ENCODE data around the gene CD48. TPM values are rescaled to one million over a fixed set of nuclear protein-coding genes. Genes with fewer than 3 reads are reported as not detected.

Gene CD48
- total RNA-seq, 1 experiment from 2014 or later = not detected

- no peak for DNase-seq
- Mint-ChIP-seq H3K36me3 (ENCODE audit: insufficient read depth, unreplicated experiment) (no peaks in the 10 kb centered on the region), H3K4me3 (ENCODE audit: low read depth, unreplicated experiment) (no peak overlapping the region), H3K27me3 (ENCODE audit: unreplicated experiment) (peaks cover 18% of the 10 kb centered on the region), H3K27ac (ENCODE audit: unreplicated experiment) (no peak overlapping the region), H3K4me1 (ENCODE audit: low read depth, unreplicated experiment) (no peaks in the 10 kb centered on the region), H3K9me3 (ENCODE audit: low read depth, unreplicated experiment) (peaks cover 4% of the 10 kb centered on the region)
- TF ChIP-seq CTCF (IDR thresholded peaks at IDR 0.05; ENCODE audit: unreplicated experiment) = no peak
- no TSS peak for BruUV-seq (replicated peaks)
- intact Hi-C loops (cut with micrococcal nuclease; ENCODE audit: unreplicated experiment) = no loop called here
- CTCF ChIA-PET = no interaction called here
Observed at GRCh38 chr1:160756849-160757201, 45.2 kb upstream of the CD48 start.

DNA sequence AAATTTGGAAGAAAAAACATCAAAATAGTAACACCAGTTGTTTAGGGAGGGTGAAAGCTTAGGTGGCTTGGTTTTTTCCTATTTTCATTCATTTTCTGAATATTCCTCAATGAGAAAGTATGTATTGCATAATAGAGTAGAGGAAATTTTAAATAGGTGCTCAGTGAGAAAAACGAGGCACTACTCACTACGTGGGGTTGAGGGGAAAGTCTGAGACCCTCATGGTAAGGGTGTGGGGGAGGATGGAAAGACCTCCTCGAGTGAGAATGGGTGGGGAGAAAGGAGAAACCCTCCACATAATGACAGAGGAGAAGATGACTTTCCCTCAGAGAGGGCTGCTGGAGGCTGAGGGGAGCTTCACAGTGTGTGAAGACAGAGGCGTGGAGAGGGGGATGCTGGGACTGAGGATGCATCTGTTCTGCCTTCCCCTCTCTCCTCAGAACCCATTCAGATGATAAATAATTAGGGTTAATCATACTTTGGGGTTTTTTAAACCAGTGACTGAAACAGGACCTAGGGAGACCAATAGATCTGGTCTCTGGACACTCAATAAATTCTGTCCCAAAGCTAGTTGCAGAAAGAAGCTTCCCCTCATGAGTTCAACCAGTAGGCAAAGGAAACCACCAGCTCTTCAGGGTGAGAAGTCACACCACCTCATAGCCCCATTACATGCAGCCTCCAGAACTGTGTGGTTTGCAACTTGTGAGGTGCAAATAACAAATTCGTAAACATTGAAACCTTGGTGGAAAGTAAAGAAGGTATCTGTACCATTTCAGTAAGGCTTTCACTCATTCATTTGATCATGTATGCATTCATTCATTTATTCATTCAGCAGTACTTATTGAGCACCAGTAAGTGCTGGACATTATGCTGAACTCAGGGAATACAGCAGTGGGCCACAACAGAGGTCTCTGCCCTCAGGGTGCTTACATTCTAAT is 44.6 kb upstream of the CD48 start:
- H3K27me3 Mint-ChIP-seq (ENCODE audit: unreplicated experiment) = peaks cover 21% of the 10 kb centered on the region
- intact Hi-C loops (cut with micrococcal nuclease; ENCODE audit: unreplicated experiment) = no loop called here
- H3K4me3 Mint-ChIP-seq (ENCODE audit: low read depth, unreplicated experiment) = no peak overlapping the region
- H3K27ac Mint-ChIP-seq (ENCODE audit: unreplicated experiment) = no peak overlapping the region
- no TSS peak for BruUV-seq (replicated peaks)
- CTCF ChIA-PET = no interaction called here
- TF ChIP-seq CTCF (IDR thresholded peaks at IDR 0.05; ENCODE audit: unreplicated experiment) = no peak
- no peaks in the 10 kb centered on the region for H3K4me1 Mint-ChIP-seq (ENCODE audit: low read depth, unreplicated experiment)
- H3K36me3 Mint-ChIP-seq (ENCODE audit: insufficient read depth, unreplicated experiment) = no peaks in the 10 kb centered on the region
- peaks cover under 1% of the 10 kb centered on the region for H3K9me3 Mint-ChIP-seq (ENCODE audit: low read depth, unreplicated experiment)
- DNase-seq = no peak

GRCh38 chr1:160755461-160755860 is 43.8 kb upstream of the CD48 start:
- Mint-ChIP-seq H3K9me3 (ENCODE audit: low read depth, unreplicated experiment) (no peaks in the 10 kb centered on the region), H3K36me3 (ENCODE audit: insufficient read depth, unreplicated experiment) (no peaks in the 10 kb centered on the region), H3K27me3 (ENCODE audit: unreplicated experiment) (peaks cover 28% of the 10 kb centered on the region), H3K4me3 (ENCODE audit: low read depth, unreplicated experiment) (no peak overlapping the region), H3K27ac (ENCODE audit: unreplicated experiment) (no peak overlapping the region), H3K4me1 (ENCODE audit: low read depth, unreplicated experiment) (no peaks in the 10 kb centered on the region)
- no peak for DNase-seq
- no TSS peak for BruUV-seq (replicated peaks)
- intact Hi-C loops (cut with micrococcal nuclease; ENCODE audit: unreplicated experiment) = no loop called here
- CTCF ChIA-PET = no interaction called here
- no peak for TF ChIP-seq CTCF (IDR thresholded peaks at IDR 0.05; ENCODE audit: unreplicated experiment)

GRCh38 chr1:160753594-160753993 is 42.0 kb upstream of the CD48 start:
- BruUV-seq (replicated peaks) = no TSS peak

More at GRCh38 chr1:160753594-160753993, 42.0 kb upstream of the CD48 start:
- H3K4me3 Mint-ChIP-seq (ENCODE audit: low read depth, unreplicated experiment) = no peak overlapping the region
- intact Hi-C loops (cut with micrococcal nuclease; ENCODE audit: unreplicated experiment) = no loop called here
- CTCF ChIA-PET = no interaction called here
- peaks cover 5% of the 10 kb centered on the region for H3K36me3 Mint-ChIP-seq (ENCODE audit: insufficient read depth, unreplicated experiment)
- no peak overlapping the region for H3K27ac Mint-ChIP-seq (ENCODE audit: unreplicated experiment)
- no peaks in the 10 kb centered on the region for H3K9me3 Mint-ChIP-seq (ENCODE audit: low read depth, unreplicated experiment)
- no peak for TF ChIP-seq CTCF (IDR thresholded peaks at IDR 0.05; ENCODE audit: unreplicated experiment)
- H3K4me1 Mint-ChIP-seq (ENCODE audit: low read depth, unreplicated experiment) = peaks cover 8% of the 10 kb centered on the region
- H3K27me3 Mint-ChIP-seq (ENCODE audit: unreplicated experiment) = peaks cover 33% of the 10 kb centered on the region
- no peak for DNase-seq
